ENCODE results near the gene UBL3.

The UBL3 gene

GRCh38 chr13:29884671-29885430, 34.4 kb upstream of the UBL3 start:
- Histone ChIP-seq H3K9me3 (no peaks in the 10 kb centered on the region), H3K36me3 (no peaks in the 10 kb centered on the region), H3K4me3 (no peak overlapping the region), H3K27ac (no peak overlapping the region), H3K4me1 (peaks cover 0 to 4% (median 0%) of the 10 kb centered on the region in 4 donors), H3K27me3 (no peaks in the 10 kb centered on the region)
- no peak for TF ChIP-seq CTCF (IDR thresholded peaks at IDR 0.05)
- no peak for DNase-seq
- intact Hi-C loops (cut with DNase I; ENCODE audit: low total_unique reads) = no loop called here

GRCh38 chr13:29883941-29884518, 33.6 kb upstream of the UBL3 start:
- no peaks in the 10 kb centered on the region for H3K9me3 ChIP-seq
- no peak for DNase-seq
- H3K36me3 ChIP-seq = no peaks in the 10 kb centered on the region
- H3K27ac ChIP-seq = no peak overlapping the region
- intact Hi-C loops (cut with DNase I; ENCODE audit: low total_unique reads) = no loop called here
- H3K27me3 ChIP-seq = no peaks in the 10 kb centered on the region
- TF ChIP-seq CTCF (IDR thresholded peaks at IDR 0.05) = no peak
- H3K4me3 ChIP-seq = no peak overlapping the region
- H3K4me1 ChIP-seq = peaks cover 0 to 4% (median 0%) of the 10 kb centered on the region in 4 donors

- H3K27ac ChIP-seq = no peak overlapping the region
- H3K9me3 ChIP-seq = no peaks in the 10 kb centered on the region
- H3K4me1 ChIP-seq = peaks cover 0 to 4% (median 0%) of the 10 kb centered on the region in 4 donors
- DNase-seq = no peak
- no peak for TF ChIP-seq CTCF (IDR thresholded peaks at IDR 0.05)
- intact Hi-C loops (cut with DNase I; ENCODE audit: low total_unique reads) = no loop called here
- H3K4me3 ChIP-seq = no peak overlapping the region
- peaks cover 0 to 6% of the 10 kb centered on the region in 2 donors for H3K27me3 ChIP-seq
- H3K36me3 ChIP-seq = no peaks in the 10 kb centered on the region
Observed at GRCh38 chr13:29882076-29882475, 31.7 kb upstream of the UBL3 start.

GRCh38 chr13:29878101-29878500, 27.7 kb upstream of the UBL3 start:
- Histone ChIP-seq H3K27ac (no peak overlapping the region), H3K9me3 (no peaks in the 10 kb centered on the region), H3K36me3 (no peaks in the 10 kb centered on the region), H3K27me3 (peaks cover 0 to 14% of the 10 kb centered on the region in 2 donors), H3K4me1 (no peaks in the 10 kb centered on the region), H3K4me3 (no peak overlapping the region)
- intact Hi-C loops (cut with DNase I; ENCODE audit: low total_unique reads) = no loop called here
- no peak for DNase-seq
- no peak for TF ChIP-seq CTCF (IDR thresholded peaks at IDR 0.05)

GRCh38 chr13:29877456-29878078, 27.1 kb upstream of the UBL3 start:
- no peak for TF ChIP-seq CTCF (IDR thresholded peaks at IDR 0.05)
- no peak for DNase-seq

More at GRCh38 chr13:29877456-29878078, 27.1 kb upstream of the UBL3 start:
- no peak overlapping the region for H3K4me3 ChIP-seq
- peaks cover 0 to 14% of the 10 kb centered on the region in 2 donors for H3K27me3 ChIP-seq
- no peaks in the 10 kb centered on the region for H3K36me3 ChIP-seq
- intact Hi-C loops (cut with DNase I; ENCODE audit: low total_unique reads) = no loop called here
- H3K4me1 ChIP-seq = no peaks in the 10 kb centered on the region
- no peak overlapping the region for H3K27ac ChIP-seq
- no peaks in the 10 kb centered on the region for H3K9me3 ChIP-seq
